K562 (cell line): ENCODE measurements around the gene AQP11. TPM values are rescaled to one million over a fixed set of nuclear protein-coding genes. Genes with fewer than 3 reads are reported as not detected.

Source experiments
- ARNT ChIP-seq, 2 experiments: fragments of 450-650 bp; IDR thresholded peaks; 2 replicates each; pipeline ENCODE4 v1.6.1; 2016; ENCODE audit warnings: mild to moderate bottlenecking in 1 of 2
- ATF1 ChIP-seq, 2 experiments: fragments of 450-650 bp in 1 of 2; IDR thresholded peaks; 2 replicates each; pipeline ENCODE4 v1.6.1; 2016; ENCODE audit warnings: missing compliant biosample characterization in 1 of 2, missing genetic modification characterization in 1 of 2
- BACH1 ChIP-seq: fragments of 200-800 bp; sonication (Bioruptor generic); IDR thresholded peaks from 2 replicates; pipeline ENCODE4 v1.6.1; 2016; ENCODE audit warnings: missing genetic modification characterization, missing compliant biosample characterization
- CBX1 ChIP-seq: sonication (generic); IDR thresholded peaks from 2 replicates; pipeline ENCODE4 v1.6.1; 2016; ENCODE audit warnings: antibody characterized with exemption, low read depth, mild to moderate bottlenecking
- CXXC5 ChIP-seq: fragments of 250-450 bp; sonication (Bioruptor Pico); IDR thresholded peaks from 2 replicates; pipeline ENCODE4 v1.8.0; 2022; ENCODE audit warnings: inconsistent platforms, mild to moderate bottlenecking, moderate library complexity
- FOSL1 ChIP-seq: fragments of 200-800 bp; sonication (Bioruptor generic); conservative IDR thresholded peaks from 2 replicates; pipeline ENCODE4 v1.6.1; 2016; ENCODE audit warnings: missing genetic modification characterization, missing compliant biosample characterization
- IRF1 ChIP-seq: sonication (generic); formaldehyde crosslinking; IDR thresholded peaks from 2 replicates; pipeline ENCODE4 v1.8.0; 2022; ENCODE audit warnings: missing genetic modification reagents, mild to moderate bottlenecking, borderline replicate concordance
- MGA ChIP-seq: fragments of 450-650 bp; IDR thresholded peaks from 2 replicates; pipeline ENCODE4 v1.6.1; 2016; ENCODE audit warnings: mild to moderate bottlenecking, moderate library complexity
- RBM14 ChIP-seq: fragments of 200-400 bp; formaldehyde crosslinking; IDR thresholded peaks from 2 replicates; pipeline ENCODE4 v1.6.1; 2018; ENCODE audit warnings: low read depth, mild to moderate bottlenecking, low read length, moderate library complexity, borderline replicate concordance; ENCODE audit not compliant: insufficient read depth
- SMARCE1 ChIP-seq: fragments of 450-650 bp; IDR thresholded peaks from 2 replicates; pipeline ENCODE4 v1.7.1; 2016; ENCODE audit warnings: mild to moderate bottlenecking
- SMC3 ChIP-seq: conservative IDR thresholded peaks from 2 replicates; pipeline ENCODE4 v1.6.1; 2011; ENCODE audit warnings: low read depth, low read length, improper control_type of control experiment; ENCODE audit not compliant: insufficient read depth
- ZBTB17 ChIP-seq: fragments of 450-650 bp; formaldehyde crosslinking; IDR thresholded peaks from 2 replicates; pipeline ENCODE4 v1.4.0; 2020; ENCODE audit warnings: mild to moderate bottlenecking
- ZBTB33 ChIP-seq: sonication (generic); formaldehyde crosslinking; IDR thresholded peaks from 2 replicates; pipeline ENCODE4 v1.8.1; 2023; ENCODE audit warnings: mild to moderate bottlenecking, missing genetic modification reagents
- ZBTB8A ChIP-seq: fragments of 450-650 bp; IDR thresholded peaks from 2 replicates; pipeline ENCODE4 v1.6.1; 2018; ENCODE audit warnings: mild to moderate bottlenecking, moderate library complexity; ENCODE audit not compliant: partially characterized antibody
- polyA plus RNA-seq, 8 experiments: library from polyadenylated mRNA; depleted of rRNA in 4 of 8; stranded (reverse) in 5 of 8; unstranded in 3 of 8; fragments of >200 nt; fragmentation: Nextera tagmentation in 2 of 8; fragmentation: Illumina TruSeq in 1 of 8; extraction: Ambion mirVana in 2 of 8; extraction: Trizol in 1 of 8; gene quantifications; 2 replicates each; pipeline versions ENCODE4 v1.2.1 to v1.2.3, GENCODE V29; 2011 to 2014; ENCODE audit warnings: inconsistent platforms in 1 of 8, missing spikeins in 1 of 8
- total RNA-seq, 7 experiments: library from RNA; depleted of rRNA in 6 of 7; stranded (reverse); fragments of >200 nt in 6 of 7; fragmentation: Illumina TruSeq in 2 of 7; extraction: Trizol in 2 of 7; gene quantifications; 2 replicates each; pipeline versions ENCODE4 v1.2.1 to v1.2.3, GENCODE V29; 2011 to 2021; ENCODE audit warnings: low replicate concordance in 1 of 7

AQP11 gene
- total and polyA plus RNA-seq, 9 of the 15 experiments (the other 6 are each of a cell fraction or from before 2014, with no cell fraction given): 0.09 to 1.0 (median 0.36) TPM

- TF ChIP-seq MGA (no peak), SMARCE1 (no peak), CXXC5 (peak; percentile 89), SMC3 (no peak), RBM14 (peak; percentile 49; the same call in 1 of the 2 replicates), CBX1 (no peak), FOSL1 (0 out of 2 replicates have a peak, but pooled peaks have one; percentile 36), IRF1 (CRISPR knock-in tag) (no peak), ATF1 (CRISPR knock-in tag; IDR thresholded peaks at IDR 0.05) (no peak), ATF1 (tag; IDR thresholded peaks at IDR 0.05) (peak; percentile 64), ZBTB17 (no peak), ZBTB8A (no peak), ZBTB33 (CRISPR knock-in tag) (no peak), BACH1 (tag) (no peak), ARNT (IDR thresholded peaks at IDR 0.05) (no peak)
These were observed at the start of gene AQP11 (continued) for GRCh38 chr11:77589521-77590193.
